ENCODE measurements around the gene FSD1.
A peak's percentile ranks its signal among the peaks of the same experiment; 100 is the strongest.
"Not testable (repeated sequence)": the region's sequence is repeated elsewhere in the genome, so short reads cannot be mapped to it uniquely, and the experiment has no call there.

FSD1 gene

DNA sequence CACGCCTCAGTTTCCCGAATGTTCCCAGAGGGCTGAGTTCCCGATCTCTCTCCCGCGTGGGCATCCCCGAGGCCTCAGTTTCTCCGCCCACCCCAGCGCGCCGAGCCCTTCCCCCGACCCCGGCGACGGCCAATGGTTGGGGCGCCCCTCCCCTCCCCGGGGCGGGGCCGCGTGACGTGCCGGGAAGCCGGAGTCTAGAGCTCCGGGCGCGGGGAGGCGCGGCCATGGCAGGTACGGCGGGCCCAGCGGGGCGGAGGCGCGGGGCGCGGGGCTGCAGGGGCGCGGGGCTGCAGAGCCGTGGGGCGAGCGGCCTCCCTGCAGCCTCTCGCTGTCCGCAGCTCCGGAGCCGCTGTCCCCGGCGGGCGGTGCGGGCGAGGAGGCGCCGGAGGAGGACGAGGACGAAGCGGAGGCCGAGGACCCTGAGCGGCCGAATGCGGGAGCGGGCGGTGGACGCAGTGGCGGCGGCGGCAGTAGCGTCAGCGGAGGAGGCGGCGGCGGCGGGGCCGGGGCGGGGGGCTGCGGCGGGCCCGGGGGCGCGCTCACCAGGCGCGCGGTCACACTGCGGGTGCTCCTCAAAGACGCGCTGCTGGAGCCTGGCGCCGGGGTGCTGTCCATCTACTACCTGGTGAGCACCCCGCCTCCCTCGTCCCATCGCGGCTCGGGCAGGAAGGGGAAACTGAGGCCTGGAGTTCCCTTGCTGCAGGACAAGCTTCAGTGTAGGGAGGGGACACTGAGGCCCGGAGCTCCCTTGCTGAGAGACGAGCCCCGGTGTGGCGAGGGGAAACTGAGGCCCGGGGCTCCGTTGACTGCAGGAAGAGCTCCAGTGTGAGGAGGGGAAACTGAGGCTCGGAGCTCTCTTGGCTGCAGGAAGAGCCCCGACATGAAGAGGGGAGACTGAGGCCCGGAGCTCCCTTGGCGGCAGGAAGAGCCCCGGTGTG, 39.2 kb downstream of the FSD1 start, which contains the start of gene MPND:
TSS of gene MPND (plus strand) at position 193 of the 938 bp plus-strand sequence. CDS start at position 225, 32 bp downstream.
- peak; percentile 89 to 92 (median 90) for DNase-seq (ENCODE audit: low read depth in 3 of 3)

DNA sequence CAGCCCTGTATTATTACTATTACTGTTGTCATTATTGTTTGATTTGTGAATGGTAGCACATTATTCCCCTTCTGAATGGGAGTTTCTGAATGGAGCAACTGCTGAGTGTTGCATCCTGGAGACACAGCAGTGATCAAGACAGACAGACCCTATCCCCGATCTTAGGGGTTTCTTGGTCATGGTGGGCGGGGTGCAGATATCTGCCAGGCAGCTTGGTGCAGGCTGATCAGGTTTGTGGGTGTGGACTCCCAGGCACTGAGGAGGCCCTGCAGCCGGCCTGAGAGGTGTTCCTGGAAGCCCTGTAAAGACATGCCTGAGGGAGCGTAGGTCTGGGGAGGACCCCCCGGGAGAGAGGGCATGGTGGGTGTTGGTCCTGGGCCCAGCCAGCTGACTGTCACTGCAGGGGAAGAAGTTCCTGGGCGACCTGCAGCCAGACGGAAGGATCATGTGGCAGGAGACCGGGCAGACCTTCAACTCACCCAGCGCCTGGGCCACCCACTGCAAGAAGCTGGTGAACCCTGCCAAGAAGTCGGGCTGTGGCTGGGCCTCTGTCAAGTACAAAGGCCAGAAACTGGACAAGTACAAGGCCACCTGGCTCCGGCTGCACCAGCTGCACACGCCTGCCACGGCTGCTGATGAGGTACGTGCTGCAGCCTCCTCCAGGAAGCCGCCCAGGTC, 41.1 kb downstream of the FSD1 start:
- DNase-seq (ENCODE audit: low read depth in 3 of 3), result no peak

DNA sequence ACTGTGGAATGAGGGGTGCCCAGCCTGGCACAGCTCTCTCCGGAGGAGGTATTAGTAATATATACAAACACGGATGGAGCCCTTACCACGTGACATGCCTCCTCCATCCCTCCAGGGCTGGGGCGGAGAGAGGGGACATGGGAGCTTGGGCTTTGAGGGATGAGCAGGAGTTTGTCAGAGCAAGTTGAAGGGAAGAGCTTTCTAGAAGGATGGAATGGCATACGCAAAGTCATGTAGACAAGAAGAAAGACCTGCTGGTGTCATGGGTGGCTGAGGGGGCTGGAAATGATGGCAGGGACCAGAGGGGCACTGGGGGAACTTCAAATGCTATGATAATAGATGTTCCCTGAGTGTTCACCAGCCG, 41.6 kb downstream of the FSD1 start:
- no peak for DNase-seq (ENCODE audit: low read depth in 3 of 3)

DNA sequence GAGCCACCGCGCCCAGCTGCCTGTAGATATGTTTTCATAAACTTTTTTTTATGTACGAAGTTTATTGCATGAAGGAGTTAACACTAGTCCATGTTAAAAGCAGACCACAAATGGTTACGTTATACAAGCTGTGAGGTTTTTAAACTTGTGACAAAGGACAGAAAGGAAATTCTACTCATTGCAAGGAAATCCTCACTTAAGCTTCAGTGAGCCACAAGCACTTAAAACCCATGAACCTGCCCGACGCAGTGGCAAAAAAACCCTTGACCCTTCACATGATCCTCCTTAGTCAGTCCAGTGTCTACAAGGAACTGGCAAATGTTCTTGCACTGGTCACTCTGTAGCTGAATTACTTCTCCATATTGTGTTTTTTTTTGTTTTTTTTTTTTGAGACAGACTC, 43.1 kb downstream of the FSD1 start:
- DNase-seq (ENCODE audit: low read depth in 3 of 3), result no peak

DNA sequence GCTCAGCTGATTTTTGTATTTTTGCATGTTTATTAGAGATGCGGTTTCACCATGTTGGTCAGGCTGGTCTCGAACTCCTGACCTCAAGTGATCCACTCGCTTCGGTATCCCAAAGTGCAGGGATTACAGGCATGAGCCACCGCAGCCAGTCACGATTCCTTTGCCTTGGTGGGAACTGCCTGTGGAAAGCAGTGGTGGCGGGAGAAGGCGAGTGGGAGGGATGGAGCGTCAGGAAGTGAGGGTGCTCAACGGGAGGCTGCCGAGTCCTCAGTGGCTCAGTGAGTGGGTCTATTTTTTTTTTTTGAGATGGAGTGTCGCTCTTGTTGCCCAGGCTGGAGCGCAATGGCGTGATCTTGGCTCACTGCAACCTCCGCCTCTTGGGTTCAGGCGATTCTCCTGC, 44.8 kb downstream of the FSD1 start:
- DNase-seq (ENCODE audit: low read depth in 3 of 3), result not testable (repeated sequence)

DNA sequence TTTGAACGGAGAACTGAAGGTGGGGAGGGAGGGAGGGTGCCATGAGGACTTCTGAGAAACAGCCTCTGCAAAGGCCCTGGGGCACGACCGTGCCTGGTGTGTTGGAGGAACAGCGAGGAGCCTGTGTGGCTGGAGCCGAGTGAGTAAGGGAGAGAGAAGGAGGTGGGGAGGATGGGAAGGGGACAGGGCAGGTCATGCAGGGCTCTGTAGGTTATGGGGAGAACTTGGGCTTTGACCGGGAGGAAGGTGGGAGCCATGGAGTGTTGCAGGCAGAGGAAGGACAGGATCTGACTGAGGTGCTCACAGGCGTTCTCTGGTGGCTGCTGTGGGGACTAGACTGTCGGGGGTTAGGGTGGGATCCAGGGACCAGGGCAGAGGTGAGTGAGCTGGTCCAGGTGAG, 45.7 kb downstream of the FSD1 start:
- no peak for DNase-seq (ENCODE audit: low read depth in 3 of 3)

DNA sequence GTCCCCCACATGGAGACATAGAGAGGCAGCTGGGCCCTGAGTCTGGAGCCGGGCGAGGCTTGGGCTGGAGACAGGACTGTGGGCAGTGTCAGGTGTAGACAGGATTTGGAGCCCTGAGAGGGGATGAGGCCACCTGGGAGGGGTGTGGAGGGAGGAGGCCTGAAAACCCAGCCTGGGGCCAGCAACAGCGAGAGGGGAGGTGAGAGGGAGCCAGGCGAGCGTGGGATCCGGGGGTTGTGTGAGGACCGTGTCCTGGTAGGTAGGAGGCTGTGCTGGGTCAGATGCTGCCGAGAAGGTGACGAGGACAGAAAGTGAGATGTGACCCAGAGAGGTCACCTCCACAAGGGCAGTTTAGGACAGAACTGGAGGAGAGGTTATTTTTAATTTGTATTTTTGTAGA, 46.3 kb downstream of the FSD1 start:
- DNase-seq (ENCODE audit: low read depth in 3 of 3), result no peak

DNA sequence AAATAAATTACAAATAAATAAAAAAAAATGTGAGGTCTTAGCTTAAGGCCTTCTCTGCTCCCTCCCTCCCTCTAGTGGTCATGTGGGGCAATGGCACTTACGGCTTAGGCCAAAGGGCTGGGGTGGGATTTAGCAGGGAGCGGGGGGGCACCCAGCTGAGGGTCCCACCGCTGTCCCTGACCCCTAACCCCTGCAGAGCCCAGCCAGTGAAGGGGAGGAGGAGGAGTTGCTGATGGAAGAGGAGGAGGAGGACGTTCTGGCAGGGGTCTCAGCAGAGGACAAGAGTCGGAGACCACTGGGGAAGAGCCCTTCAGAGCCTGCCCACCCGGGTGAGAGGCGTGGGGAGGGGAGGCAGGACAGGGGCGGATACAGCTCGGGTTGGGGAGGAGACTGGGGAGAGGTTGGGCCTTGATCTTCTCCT, 48.3 kb downstream of the FSD1 start:
- DNase-seq (ENCODE audit: low read depth in 3 of 3), result peak in 2 of 3 experiments; percentile 49 to 57

DNA sequence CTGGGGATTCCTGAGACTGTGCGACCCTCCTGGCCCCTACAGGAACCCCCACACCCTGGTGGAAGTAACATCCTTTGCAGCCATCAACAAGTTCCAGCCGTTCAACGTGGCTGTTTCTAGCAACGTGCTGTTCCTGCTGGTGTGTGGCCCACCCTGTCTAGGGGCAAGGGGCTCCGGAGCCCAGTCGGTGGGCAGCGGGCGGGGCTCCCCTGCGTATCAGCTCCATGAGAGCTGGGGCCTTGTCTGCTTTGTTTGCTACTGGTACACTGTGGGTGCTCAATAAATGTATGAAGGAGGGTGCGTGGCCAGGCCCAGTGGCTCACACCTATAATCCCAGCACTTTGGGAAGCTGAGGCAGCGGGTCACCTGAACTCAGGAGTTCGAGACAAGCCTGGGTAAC, 49.9 kb downstream of the FSD1 start:
- no peak for DNase-seq (ENCODE audit: low read depth in 3 of 3)

DNA sequence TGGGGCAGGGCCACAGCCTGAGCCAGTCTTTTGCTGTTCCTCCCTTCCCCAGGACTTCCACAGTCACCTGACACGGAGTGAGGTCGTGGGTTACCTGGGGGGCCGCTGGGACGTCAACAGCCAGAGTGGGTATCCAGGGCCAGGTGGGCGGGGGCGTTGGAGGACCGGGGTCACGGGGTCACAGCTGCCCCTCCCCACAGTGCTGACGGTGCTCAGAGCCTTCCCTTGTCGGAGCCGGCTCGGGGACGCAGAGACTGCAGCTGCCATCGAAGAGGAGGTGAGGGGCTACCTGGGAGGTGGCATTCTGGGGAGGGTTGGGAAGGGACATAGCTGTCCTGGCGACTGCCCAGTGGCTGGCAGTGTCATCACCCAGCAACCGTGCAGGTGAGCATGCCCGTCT, 50.5 kb downstream of the FSD1 start:
- DNase-seq (ENCODE audit: low read depth in 3 of 3), result no peak

DNA sequence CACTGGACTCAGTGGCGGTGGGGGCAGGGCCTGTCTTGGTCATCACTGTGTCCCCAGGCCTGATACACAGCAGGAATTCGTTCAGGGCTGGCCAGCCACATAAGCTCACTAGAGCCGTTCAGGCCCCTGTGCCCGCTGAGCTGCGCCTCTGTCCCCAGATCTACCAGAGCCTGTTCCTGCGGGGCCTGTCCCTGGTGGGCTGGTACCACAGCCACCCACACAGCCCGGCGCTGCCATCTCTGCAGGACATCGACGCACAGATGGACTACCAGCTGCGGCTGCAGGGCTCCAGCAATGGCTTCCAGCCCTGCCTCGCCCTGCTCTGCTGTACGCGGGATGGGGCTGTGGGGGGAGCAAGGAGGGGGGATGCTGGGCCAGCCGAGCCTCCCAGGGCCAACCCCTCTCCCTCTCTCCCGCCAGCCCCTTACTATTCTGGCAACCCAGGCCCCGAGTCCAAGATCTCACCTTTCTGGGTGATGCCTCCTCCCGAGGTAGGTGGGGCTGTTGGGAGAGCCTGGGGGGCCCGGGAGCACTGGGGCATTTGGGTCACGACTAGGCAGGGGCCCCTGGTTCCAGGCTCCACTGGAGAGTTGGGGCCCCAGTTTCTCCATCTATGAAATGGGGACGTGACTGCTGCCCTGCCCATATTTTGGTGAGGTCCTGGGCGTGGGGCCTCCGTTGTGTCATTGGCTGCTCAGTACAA, 52.8 kb downstream of the FSD1 start:
- DNase-seq (ENCODE audit: low read depth in 3 of 3), result no peak

DNA sequence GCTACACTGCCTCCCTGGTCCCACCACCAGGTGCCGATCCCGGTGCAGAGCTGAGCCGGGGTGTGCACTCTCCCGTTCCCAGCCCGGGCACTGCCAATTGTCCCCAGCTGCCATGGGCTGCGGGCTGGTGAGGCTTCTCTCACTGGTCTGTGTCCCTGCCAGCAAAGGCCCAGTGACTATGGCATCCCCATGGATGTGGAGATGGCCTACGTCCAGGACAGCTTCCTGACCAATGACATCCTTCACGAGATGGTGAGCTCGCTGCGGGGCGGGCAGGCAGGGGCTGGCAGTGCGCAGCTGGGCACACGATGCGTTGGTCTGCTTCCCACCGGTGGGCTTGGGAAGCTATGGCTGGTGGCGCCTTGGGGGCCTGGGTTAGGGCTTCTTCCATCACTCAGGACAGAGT, 53.5 kb downstream of the FSD1 start:
- DNase-seq (ENCODE audit: low read depth in 3 of 3), result no peak

DNA sequence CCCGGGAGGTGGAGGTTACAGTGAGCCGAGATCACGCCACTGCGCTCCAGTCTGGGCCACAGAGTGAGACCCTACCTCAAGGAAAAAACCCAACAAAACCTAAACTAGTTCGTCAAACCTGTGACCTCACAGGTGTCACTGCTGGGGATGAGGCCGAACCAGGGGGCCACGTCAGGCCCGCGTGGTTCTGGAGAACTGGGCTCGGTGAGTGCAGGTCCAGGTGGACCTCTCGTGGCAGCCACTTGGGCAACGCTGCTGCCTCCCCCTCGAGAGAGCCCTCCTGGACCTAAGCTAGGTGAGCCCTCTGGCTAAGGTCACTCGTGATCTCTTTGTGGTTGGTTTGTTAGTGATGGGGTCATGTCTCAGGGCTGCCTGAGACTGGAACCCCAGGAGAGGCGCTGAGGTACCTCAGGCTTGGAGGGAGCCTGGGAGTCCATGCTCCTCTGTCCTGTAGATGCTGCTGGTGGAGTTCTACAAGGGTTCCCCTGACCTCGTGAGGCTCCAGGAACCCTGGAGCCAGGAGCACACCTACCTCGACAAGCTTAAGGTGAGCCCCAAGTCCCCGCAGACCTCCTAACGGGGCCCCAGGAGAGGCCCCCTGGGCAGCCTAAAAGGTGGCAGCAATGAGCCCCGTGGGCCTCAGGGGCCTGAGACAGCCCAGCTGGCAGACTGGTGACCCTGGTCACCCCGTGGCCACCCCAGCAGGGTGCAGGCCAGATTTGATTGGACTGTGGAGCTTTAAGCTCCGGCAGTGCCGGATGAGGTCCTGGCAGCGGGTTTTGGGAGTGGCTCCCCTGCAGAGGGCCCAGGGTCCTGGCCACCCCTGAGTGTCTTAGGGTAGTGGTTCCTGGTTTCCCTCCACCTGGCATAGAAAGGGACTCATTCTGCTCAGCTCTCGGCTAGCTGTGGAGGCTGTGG, 54.6 kb downstream of the FSD1 start:
- no peak for DNase-seq (ENCODE audit: low read depth in 3 of 3)

DNA sequence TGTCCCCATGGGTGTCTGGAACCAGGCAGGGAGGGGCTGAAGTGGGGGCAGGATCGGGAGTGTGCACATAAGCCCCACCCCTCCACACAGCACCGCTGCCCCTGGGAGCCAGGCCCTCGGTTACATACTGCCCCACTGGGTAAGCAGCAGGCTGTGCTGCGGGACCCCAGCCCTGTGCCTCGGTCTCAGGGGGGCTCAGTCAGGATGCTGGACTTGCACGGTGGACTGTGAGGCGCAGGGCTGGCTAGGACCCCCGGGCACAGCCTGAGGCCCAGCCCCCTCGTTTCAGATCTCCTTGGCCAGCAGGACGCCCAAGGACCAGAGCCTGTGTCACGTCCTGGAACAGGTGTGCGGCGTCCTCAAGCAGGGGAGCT, 55.2 kb downstream of the FSD1 start:
- no peak for DNase-seq (ENCODE audit: low read depth in 3 of 3)

DNA sequence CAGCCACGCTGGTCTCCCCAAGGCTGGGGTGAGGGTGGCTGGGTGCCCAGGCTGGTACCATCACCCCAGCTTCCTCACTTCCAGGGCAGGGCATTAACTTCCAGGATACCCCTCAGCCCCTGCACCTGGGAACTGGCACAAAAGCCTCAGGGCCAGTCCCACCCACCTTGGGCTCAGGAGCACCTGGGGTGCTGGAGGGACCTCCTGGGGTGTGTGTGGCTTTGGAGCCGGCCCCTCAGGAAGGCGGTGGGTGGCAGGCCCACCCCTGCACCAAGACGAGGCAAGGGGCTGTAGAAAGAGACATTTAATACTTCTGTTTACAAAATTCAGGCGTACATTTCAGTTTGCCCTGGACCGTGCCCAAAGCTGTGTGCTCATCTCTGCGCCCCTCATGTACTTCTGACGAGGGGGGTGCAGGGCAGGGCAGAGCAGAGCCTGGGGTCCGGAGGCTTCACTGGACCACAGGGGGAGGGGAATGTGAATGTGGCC, 55.7 kb downstream of the FSD1 start:
- DNase-seq (ENCODE audit: low read depth in 3 of 3), result no peak

DNA sequence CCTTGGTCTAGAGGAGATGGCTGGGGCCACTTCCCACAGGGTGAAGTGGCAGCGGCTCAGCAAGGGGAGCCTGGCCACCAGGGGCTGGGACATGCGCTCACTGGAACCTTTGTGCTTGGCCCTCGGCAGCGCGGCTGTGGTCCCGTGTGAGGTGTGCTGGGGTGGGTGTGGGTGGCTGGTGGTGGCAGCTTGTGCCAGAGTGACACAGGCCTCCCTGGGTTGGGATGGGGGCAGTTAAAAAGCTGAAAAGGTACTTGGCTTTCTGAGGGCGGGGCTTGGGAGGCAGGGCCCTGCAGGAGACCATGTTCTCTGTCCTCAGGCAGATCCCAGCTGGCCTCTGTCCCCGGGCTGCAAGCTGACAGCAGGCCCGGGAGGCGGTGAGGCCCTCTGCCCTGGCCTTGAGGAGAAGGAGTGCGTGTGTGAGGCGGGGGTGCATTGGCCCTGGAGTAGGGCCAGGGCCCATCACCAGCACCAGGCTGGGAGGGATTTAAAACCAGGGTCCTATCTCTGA, 56.3 kb downstream of the FSD1 start:
- no peak for DNase-seq (ENCODE audit: low read depth in 3 of 3)

DNA sequence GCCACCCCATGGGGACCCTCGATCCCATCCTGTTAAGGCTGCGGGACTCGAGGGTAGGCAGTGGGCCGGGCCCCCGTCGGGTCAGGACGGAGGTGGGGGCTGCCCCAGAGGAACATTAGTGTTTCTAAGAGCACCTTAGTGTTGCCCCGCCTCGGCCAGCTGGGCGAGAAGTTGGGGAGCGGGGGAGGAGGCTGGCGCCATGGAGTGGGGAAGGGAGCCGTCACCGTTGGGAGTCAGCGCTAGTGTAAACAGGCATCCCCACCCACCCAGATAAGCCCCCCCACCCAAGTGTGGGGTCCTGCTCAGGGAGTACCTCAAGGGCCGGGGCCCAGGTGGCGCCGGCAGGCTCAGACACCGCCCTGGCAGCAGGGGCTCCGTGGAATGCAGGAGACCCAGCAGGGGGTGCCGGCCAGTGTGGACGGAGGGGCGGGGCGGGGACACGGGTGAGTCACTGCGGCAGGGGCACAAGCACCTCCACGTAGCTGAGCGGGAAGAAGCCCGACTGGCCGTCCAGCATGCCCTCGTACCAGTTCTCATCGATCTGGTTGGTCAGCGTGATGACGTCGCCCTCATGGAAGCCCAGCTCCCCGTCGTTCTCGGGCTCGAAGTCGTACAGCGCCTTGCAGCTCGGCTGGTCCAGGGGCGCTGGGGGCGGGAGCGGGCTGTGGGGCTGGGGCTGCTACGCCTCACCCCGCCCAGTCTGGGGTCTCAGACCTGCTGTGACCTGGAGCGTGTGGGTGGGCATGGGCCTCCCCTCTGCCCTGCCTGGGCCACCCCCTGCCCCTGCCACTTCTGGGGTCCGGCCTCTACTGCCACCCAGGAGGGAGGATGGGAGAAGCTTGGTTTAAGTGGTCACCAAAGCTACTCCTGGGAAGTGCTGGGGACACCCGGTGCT, 57.0 kb downstream of the FSD1 start:
- DNase-seq (ENCODE audit: low read depth in 3 of 3), result no peak

DNA sequence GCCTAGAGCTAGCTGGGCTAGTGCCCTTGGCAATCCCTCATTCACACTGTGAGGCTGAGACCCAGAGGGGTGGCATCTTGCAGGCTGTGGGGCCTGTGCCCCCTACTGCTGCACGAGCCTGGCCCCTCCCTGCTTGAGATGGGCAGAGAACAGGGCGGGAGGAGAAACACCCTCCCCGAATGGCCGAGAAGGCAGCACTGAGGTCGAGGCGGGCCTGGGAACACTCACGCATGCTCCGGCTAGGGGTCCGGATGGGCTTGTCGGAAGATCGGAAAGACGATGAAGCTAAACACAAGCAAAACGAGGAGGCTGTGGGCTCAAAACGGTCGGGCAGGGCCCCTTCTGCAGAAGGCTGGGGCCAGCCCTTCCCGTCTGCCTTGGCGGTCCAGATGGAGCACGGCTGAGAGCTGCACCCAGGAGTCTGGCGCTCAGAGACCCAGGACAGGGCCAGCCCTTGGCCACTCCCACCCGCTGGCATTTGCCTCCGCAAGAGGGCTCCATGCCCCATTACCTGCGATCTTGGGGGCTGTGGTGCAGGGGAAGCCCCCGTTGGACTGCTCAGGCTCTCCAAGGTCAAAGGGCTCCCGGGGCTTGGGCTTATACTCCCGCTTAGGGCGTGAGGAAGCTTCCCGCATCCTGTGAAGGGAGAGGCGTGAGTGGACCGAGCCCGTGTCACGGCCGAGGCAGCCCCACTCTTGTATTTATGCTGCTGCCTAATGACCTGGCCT, 57.9 kb downstream of the FSD1 start:
- DNase-seq (ENCODE audit: low read depth in 3 of 3), result no peak

DNA sequence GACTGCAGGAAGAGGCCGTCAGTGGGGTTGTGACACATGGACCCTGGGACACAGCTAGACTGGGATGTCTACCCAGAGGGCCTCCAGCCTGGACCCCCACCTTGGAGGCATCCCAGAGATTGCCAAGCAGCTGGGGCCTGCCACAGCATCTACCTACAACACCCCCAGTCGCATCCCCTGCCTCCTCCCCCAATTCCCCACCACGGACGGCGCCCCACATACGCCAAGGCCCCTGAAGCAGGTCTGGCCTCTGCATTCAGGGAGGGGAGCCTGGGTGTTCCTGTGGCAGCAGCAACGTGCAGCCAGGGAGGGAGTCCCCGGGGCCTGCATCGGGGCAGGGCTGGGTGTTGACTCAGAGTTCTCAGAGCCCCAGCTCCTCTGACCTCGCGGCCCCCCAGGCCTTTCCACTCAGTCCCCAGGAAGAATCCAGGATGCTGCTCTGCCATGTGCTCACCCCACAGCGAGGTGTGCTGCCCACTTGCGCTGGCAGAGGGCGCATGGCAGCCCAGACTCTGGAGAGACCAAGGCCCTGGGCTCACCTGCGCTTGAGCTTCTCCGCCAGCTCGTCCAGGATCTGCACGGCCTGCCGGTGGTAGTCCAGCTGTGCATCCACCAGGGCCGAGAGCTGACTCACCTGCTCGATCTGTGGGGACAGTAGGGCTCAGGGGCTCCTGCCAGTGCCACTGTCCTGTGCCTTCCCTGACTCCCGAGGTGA, 58.6 kb downstream of the FSD1 start:
- DNase-seq (ENCODE audit: low read depth in 3 of 3), result no peak
